Measurements from ENCODE around the gene ICOSLG. TPM values are rescaled to one million over a fixed set of nuclear protein-coding genes. Genes with fewer than 3 reads are reported as not detected.

Gene ICOSLG
- total RNA-seq, 1 donor = not detected

- Histone ChIP-seq H2AFZ (ENCODE audit: low read length) (no peak overlapping the region), H3K79me2 (ENCODE audit: insufficient read depth, low read length) (no peaks in the 10 kb centered on the region), H3K9me3 (ENCODE audit: low read depth, low read length) (no peaks in the 10 kb centered on the region), H3K27me3 (ENCODE audit: insufficient read depth, low read length) (peaks cover 2% of the 10 kb centered on the region), H3K4me2 (ENCODE audit: insufficient read depth, low read length) (no peak overlapping the region), H3K36me3 (ENCODE audit: insufficient read depth, low read length) (no peaks in the 10 kb centered on the region), H4K20me1 (ENCODE audit: insufficient read depth, low read length) (no peaks in the 10 kb centered on the region), H3K4me1 (ENCODE audit: insufficient read depth, low read length) (no peaks in the 10 kb centered on the region), H3K27ac (ENCODE audit: low read depth, low read length) (no peak overlapping the region), H3K4me3 (ENCODE audit: insufficient read depth, low read length) (no peak overlapping the region)
- peak; percentile 64 for DNase-seq (ENCODE audit: insufficient read length, low spot score, missing footprints)
- TF ChIP-seq CTCF (IDR thresholded peaks at IDR 0.05; ENCODE audit: extremely low read depth, low read depth, low read length) = no peak
Observed at GRCh38 chr21:44260791-44261631, 20.3 kb upstream of the ICOSLG start.

- no peaks in the 10 kb centered on the region for H3K36me3 ChIP-seq (ENCODE audit: insufficient read depth, low read length)
- no peak overlapping the region for H3K4me3 ChIP-seq (ENCODE audit: insufficient read depth, low read length)
- H4K20me1 ChIP-seq (ENCODE audit: insufficient read depth, low read length) = no peaks in the 10 kb centered on the region
- no peak overlapping the region for H2AFZ ChIP-seq (ENCODE audit: low read length)
- H3K4me1 ChIP-seq (ENCODE audit: insufficient read depth, low read length) = no peaks in the 10 kb centered on the region
- H3K4me2 ChIP-seq (ENCODE audit: insufficient read depth, low read length) = no peak overlapping the region
- no peak for TF ChIP-seq CTCF (IDR thresholded peaks at IDR 0.05; ENCODE audit: extremely low read depth, low read depth, low read length)
- H3K27me3 ChIP-seq (ENCODE audit: insufficient read depth, low read length) = peaks cover 2% of the 10 kb centered on the region
- DNase-seq (ENCODE audit: insufficient read length, low spot score, missing footprints) = peak; percentile 79
- no peaks in the 10 kb centered on the region for H3K9me3 ChIP-seq (ENCODE audit: low read depth, low read length)
- H3K79me2 ChIP-seq (ENCODE audit: insufficient read depth, low read length) = no peaks in the 10 kb centered on the region
- H3K27ac ChIP-seq (ENCODE audit: low read depth, low read length) = no peak overlapping the region
Observed at GRCh38 chr21:44260066-44260465, 19.3 kb upstream of the ICOSLG start.

- no peaks in the 10 kb centered on the region for H3K79me2 ChIP-seq (ENCODE audit: insufficient read depth, low read length)
- peaks cover 2% of the 10 kb centered on the region for H3K27me3 ChIP-seq (ENCODE audit: insufficient read depth, low read length)
- H3K36me3 ChIP-seq (ENCODE audit: insufficient read depth, low read length) = no peaks in the 10 kb centered on the region
- no peak overlapping the region for H3K4me3 ChIP-seq (ENCODE audit: insufficient read depth, low read length)
- no peak for TF ChIP-seq CTCF (IDR thresholded peaks at IDR 0.05; ENCODE audit: extremely low read depth, low read depth, low read length)
- no peaks in the 10 kb centered on the region for H3K9me3 ChIP-seq (ENCODE audit: low read depth, low read length)
- no peak overlapping the region for H2AFZ ChIP-seq (ENCODE audit: low read length)
- no peaks in the 10 kb centered on the region for H3K4me1 ChIP-seq (ENCODE audit: insufficient read depth, low read length)
- H4K20me1 ChIP-seq (ENCODE audit: insufficient read depth, low read length) = no peaks in the 10 kb centered on the region
- H3K4me2 ChIP-seq (ENCODE audit: insufficient read depth, low read length) = no peak overlapping the region
- no peak overlapping the region for H3K27ac ChIP-seq (ENCODE audit: low read depth, low read length)
- peak; percentile 50 for DNase-seq (ENCODE audit: insufficient read length, low spot score, missing footprints)
Observed at GRCh38 chr21:44259082-44259705, 18.5 kb upstream of the ICOSLG start.

- Histone ChIP-seq H3K79me2 (ENCODE audit: insufficient read depth, low read length) (no peaks in the 10 kb centered on the region), H3K4me1 (ENCODE audit: insufficient read depth, low read length) (no peaks in the 10 kb centered on the region), H3K4me2 (ENCODE audit: insufficient read depth, low read length) (no peak overlapping the region), H3K27me3 (ENCODE audit: insufficient read depth, low read length) (peaks cover 2% of the 10 kb centered on the region), H3K27ac (ENCODE audit: low read depth, low read length) (no peak overlapping the region), H3K4me3 (ENCODE audit: insufficient read depth, low read length) (no peak overlapping the region), H4K20me1 (ENCODE audit: insufficient read depth, low read length) (no peaks in the 10 kb centered on the region), H2AFZ (ENCODE audit: low read length) (no peak overlapping the region), H3K36me3 (ENCODE audit: insufficient read depth, low read length) (no peaks in the 10 kb centered on the region), H3K9me3 (ENCODE audit: low read depth, low read length) (no peaks in the 10 kb centered on the region)
- no peak for TF ChIP-seq CTCF (IDR thresholded peaks at IDR 0.05; ENCODE audit: extremely low read depth, low read depth, low read length)
- DNase-seq (ENCODE audit: insufficient read length, low spot score, missing footprints) = peak; percentile 22
Observed at GRCh38 chr21:44258056-44258725, 17.4 kb upstream of the ICOSLG start.
